Sigmoid colon (tissue), 7 donors: ENCODE data around the gene PCLO. TPM values are rescaled to one million over a fixed set of nuclear protein-coding genes. Genes with fewer than 3 reads are reported as not detected.

ENCODE experiments used
- DNase-seq: peaks from one replicate; pipeline ENCODE4 v3.0.0-alpha.2; 2019
- H3K27ac ChIP-seq, 4 donors: fragments of 200-600 bp; sonication (generic); one replicate each; pipeline ENCODE4 v1.5.1; 2016 to 2019; ENCODE audit warnings: mild to moderate bottlenecking in 1 of 4
- H3K27me3 ChIP-seq, 3 donors: fragments of 200-600 bp; sonication (generic); one replicate each; pipeline ENCODE4 v1.5.1; 2019; ENCODE audit warnings: mild to moderate bottlenecking in 1 of 3
- H3K36me3 ChIP-seq, 4 donors: fragments of 200-600 bp; sonication (generic); one replicate each; pipeline ENCODE4 v1.5.1; 2016 to 2019
- H3K4me1 ChIP-seq, 4 donors: fragments of 200-600 bp; sonication (generic); one replicate each; pipeline ENCODE4 v1.5.1; 2017 to 2019
- H3K4me3 ChIP-seq, 4 donors: fragments of 200-600 bp; sonication (generic); one replicate each; pipeline ENCODE4 v1.5.1; 2017 to 2019; ENCODE audit warnings: mild to moderate bottlenecking in 2 of 4, moderate library complexity in 1 of 4
- H3K9me3 ChIP-seq, 4 donors: fragments of 200-600 bp in 3 of 4; sonication (generic) in 3 of 4; one replicate each; pipeline versions ENCODE4 v1.5.1 to v1.6.1; 2013 to 2019
- EP300 ChIP-seq, 4 donors: sonication (generic); formaldehyde crosslinking; IDR thresholded peaks; one replicate each; pipeline ENCODE4 v1.6.1; 2017; ENCODE audit warnings: antibody characterized with exemption in 4 of 4
- POLR2A ChIP-seq, 2 donors: fragments of 450-650 bp; IDR thresholded peaks; one replicate each; pipeline ENCODE4 v1.6.1; 2016; ENCODE audit warnings: antibody characterized with exemption in 2 of 2, mild to moderate bottlenecking in 2 of 2, moderate library complexity in 2 of 2
- POLR2AphosphoS5 ChIP-seq, 4 donors: sonication (generic); formaldehyde crosslinking; IDR thresholded peaks; one replicate each; pipeline ENCODE4 v1.6.1; 2017; ENCODE audit warnings: antibody characterized with exemption in 4 of 4
- WGBS, 2 donors: extraction: QIAGEN DNeasy Blood & Tissue Kit; methylation state at CpG; one replicate each; pipeline ENCODE4 v1.1.7; 2013; 5-methylcytosine and 5-hydroxymethylcytosine counted together
- intact Hi-C: fragments of 100-400 bp; cut with DNase I; formaldehyde crosslinking; loops from one replicate; pipeline ENCODE4 v1.15.1; 2023
- polyA plus RNA-seq, 3 donors: library from polyadenylated mRNA; stranded (reverse); fragments of 200-250 nt; gene quantifications; one replicate each; pipeline ENCODE4 v1.2.3, GENCODE V29; 2013
- total RNA-seq, 4 donors: library from RNA; depleted of rRNA; stranded (reverse); fragments of >200 nt; gene quantifications; one replicate each; pipeline ENCODE4 v1.1.0, GENCODE V29; 2016
- TF ChIP-seq, protein P1 (sequence below), 4 experiments: fragments of 450-650 bp in 3 of 4; fragments of 200-600 bp in 1 of 4; IDR thresholded peaks; one replicate each; pipeline ENCODE4 v1.5.1; 2016 to 2019; ENCODE audit warnings: antibody characterized with exemption in 4 of 4, mild to moderate bottlenecking in 3 of 4, moderate library complexity in 2 of 4
- donor health status: healthy with polysubstance abuse.
- donor health status: Bipolar disorder and iron deficiency.
- donor health status: healthy.

The PCLO gene
- total and polyA plus RNA-seq, 7 donors = 1.4 to 6.1 (median 2.8) TPM

DNA sequence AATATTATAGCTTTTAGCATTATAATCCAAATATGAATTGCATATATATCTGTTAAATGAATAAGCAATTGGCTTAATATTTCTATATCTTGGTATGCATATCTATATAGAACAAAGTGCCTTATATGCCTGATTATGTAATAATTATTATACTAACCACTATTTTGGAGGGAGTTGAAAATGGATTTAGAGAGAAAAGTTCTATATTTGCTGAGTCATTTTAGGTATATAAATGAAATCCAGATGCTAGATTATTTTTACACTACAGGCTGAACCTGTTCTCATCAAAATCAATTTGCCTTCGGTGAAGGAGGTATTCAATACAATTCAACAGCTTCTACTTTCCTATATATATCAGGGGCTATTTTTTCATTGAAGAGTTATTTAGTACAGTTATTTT is 276.4 kb downstream of the PCLO start:
- 40 to 51% methylated on average over 1 of the region's 1 CpG for WGBS, 2 donors

DNA sequence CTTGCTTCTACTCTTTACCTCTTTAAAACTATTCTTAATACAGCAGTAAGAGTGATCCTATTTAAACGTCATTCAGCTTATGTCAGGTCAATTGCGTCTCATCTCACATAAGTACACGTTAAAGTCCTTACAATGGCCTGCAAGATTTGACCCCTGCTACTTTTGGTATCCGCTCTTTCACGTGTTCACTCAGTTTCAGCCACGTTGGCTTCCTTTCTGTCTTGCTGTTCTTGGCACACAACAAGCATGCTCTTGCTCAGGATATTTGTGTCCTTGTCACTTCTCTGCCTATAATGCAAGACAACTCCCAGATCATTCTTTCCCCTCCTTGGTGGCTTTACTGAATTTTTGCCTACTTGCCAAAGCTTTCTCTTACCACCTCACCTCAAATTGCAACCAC is 296.8 kb downstream of the PCLO start:
- intact Hi-C loops = no loop called here
- DNase-seq = no peak
- Histone ChIP-seq H3K9me3 (no peaks in the 10 kb centered on the region), H3K27ac (no peak overlapping the region), H3K27me3 (no peaks in the 10 kb centered on the region), H3K36me3 (no peaks in the 10 kb centered on the region), H3K4me1 (no peaks in the 10 kb centered on the region), H3K4me3 (no peak overlapping the region)
- TF ChIP-seq EP300 (IDR thresholded peaks at IDR 0.05) (no peak), POLR2A (IDR thresholded peaks at IDR 0.05) (no peak), POLR2AphosphoS5 (IDR thresholded peaks at IDR 0.05) (no peak)
- TF ChIP-seq, protein P1, sequence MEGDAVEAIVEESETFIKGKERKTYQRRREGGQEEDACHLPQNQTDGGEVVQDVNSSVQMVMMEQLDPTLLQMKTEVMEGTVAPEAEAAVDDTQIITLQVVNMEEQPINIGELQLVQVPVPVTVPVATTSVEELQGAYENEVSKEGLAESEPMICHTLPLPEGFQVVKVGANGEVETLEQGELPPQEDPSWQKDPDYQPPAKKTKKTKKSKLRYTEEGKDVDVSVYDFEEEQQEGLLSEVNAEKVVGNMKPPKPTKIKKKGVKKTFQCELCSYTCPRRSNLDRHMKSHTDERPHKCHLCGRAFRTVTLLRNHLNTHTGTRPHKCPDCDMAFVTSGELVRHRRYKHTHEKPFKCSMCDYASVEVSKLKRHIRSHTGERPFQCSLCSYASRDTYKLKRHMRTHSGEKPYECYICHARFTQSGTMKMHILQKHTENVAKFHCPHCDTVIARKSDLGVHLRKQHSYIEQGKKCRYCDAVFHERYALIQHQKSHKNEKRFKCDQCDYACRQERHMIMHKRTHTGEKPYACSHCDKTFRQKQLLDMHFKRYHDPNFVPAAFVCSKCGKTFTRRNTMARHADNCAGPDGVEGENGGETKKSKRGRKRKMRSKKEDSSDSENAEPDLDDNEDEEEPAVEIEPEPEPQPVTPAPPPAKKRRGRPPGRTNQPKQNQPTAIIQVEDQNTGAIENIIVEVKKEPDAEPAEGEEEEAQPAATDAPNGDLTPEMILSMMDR (IDR thresholded peaks at IDR 0.05) = no peak
- 89 to 91% methylated on average over 6 of the region's 6 CpGs for WGBS, 2 donors

More for the DNA sequence above, 276.4 kb downstream of the PCLO start:
- no peaks in the 10 kb centered on the region for H3K9me3 ChIP-seq
- no peaks in the 10 kb centered on the region for H3K27me3 ChIP-seq
- no peak for DNase-seq
- TF ChIP-seq POLR2A (IDR thresholded peaks at IDR 0.05) = no peak
- no peak for TF ChIP-seq POLR2AphosphoS5 (IDR thresholded peaks at IDR 0.05)
- TF ChIP-seq, protein P1 (IDR thresholded peaks at IDR 0.05) = no peak
- no peak for TF ChIP-seq EP300 (IDR thresholded peaks at IDR 0.05)
- H3K4me1 ChIP-seq = no peaks in the 10 kb centered on the region
- intact Hi-C loops = no loop called here
- no peak overlapping the region for H3K27ac ChIP-seq
- no peak overlapping the region for H3K4me3 ChIP-seq
- H3K36me3 ChIP-seq = no peaks in the 10 kb centered on the region

DNA sequence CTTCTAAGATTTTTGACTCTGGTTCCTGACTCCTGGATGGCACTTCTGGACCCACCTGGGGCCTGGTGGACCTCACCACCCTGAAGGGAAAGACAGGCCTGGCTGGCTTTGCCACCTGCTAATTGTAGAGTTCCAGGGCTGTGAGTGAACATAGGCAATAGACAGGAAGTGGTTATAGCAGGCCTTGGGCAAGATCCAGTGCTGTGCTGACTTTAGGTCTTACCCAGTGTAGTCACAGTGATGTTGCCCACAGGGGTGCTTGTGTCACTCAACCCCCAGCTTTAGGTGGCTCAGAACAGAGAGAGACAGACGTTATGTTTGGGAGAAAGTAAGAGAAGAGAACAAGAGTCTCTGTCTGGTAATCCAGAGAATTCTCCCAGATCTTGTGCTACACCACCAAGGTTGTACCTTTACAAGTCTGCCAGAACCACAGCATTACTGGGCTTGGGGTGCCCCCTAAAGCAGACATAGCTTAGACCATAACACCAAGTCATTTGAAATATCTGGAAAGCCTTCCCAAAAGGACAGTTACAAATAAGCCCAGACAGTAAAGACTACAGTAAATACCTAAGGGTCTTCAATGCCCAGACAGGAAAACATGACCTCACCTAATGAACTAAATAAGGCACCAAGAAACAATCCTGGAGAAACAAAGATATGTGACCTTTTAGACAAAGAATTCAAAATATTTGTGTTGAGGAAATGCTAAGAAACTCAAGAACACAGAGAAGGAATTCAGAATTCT is 303.4 kb downstream of the PCLO start:
- Histone ChIP-seq H3K36me3 (no peaks in the 10 kb centered on the region), H3K4me3 (no peak overlapping the region), H3K27me3 (no peaks in the 10 kb centered on the region), H3K4me1 (no peaks in the 10 kb centered on the region), H3K9me3 (no peaks in the 10 kb centered on the region), H3K27ac (no peak overlapping the region)
- 73 to 79% methylated on average over 1 of the region's 1 CpG for WGBS, 2 donors
- intact Hi-C loops = no loop called here
- TF ChIP-seq EP300 (IDR thresholded peaks at IDR 0.05) = no peak
- no peak for TF ChIP-seq POLR2AphosphoS5 (IDR thresholded peaks at IDR 0.05)
- no peak for TF ChIP-seq POLR2A (IDR thresholded peaks at IDR 0.05)
- TF ChIP-seq, protein P1 (IDR thresholded peaks at IDR 0.05) = no peak
- no peak for DNase-seq

DNA sequence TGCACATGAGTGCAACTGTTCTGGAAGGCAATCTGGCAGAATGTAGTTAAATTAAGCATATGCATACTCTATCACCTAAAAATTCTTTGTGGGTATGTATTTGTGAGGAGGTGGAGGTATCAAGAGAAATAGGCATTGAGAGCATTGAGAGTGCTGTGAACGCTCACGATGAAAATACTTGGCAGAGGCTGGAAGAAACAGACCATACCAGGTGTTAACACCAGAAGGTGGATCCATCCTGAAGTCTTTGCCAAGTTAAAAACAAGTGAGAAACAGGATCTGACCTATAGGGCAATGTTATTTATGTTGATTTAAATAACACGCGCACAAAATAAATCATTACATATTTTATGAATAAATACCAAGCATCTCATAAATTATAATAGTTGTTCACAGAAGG is 311.6 kb downstream of the PCLO start:
- Histone ChIP-seq H3K36me3 (no peaks in the 10 kb centered on the region), H3K4me3 (no peak overlapping the region)
- intact Hi-C loops = no loop called here

More for the DNA sequence above, 311.6 kb downstream of the PCLO start:
- Histone ChIP-seq H3K9me3 (no peaks in the 10 kb centered on the region), H3K27ac (no peak overlapping the region), H3K4me1 (no peaks in the 10 kb centered on the region), H3K27me3 (no peaks in the 10 kb centered on the region)
- WGBS, 2 donors = 92 to 94% methylated on average over 4 of the region's 4 CpGs
- TF ChIP-seq POLR2A (IDR thresholded peaks at IDR 0.05) = no peak
- TF ChIP-seq POLR2AphosphoS5 (IDR thresholded peaks at IDR 0.05) = no peak
- no peak for TF ChIP-seq EP300 (IDR thresholded peaks at IDR 0.05)
- TF ChIP-seq, protein P1 (IDR thresholded peaks at IDR 0.05) = no peak
- no peak for DNase-seq
